HepG2 (cell line): ENCODE results near the gene AREL1.

Source experiments
- CTCF ChIP-seq: sonication (generic); formaldehyde crosslinking; IDR thresholded peaks from 2 replicates; pipeline ENCODE4 v1.5.0; 2020; ENCODE audit warnings: mild to moderate bottlenecking, missing genetic modification reagents, moderate library complexity
- HDAC1 ChIP-seq: sonication (generic); formaldehyde crosslinking; IDR thresholded peaks from 2 replicates; pipeline ENCODE4 v1.5.1; 2020; ENCODE audit warnings: mild to moderate bottlenecking, missing genetic modification reagents
- RXRA ChIP-seq: sonication (generic); formaldehyde crosslinking; IDR thresholded peaks from 2 replicates; pipeline ENCODE4 v1.5.1; 2020; ENCODE audit warnings: missing genetic modification reagents

- no peak for TF ChIP-seq HDAC1 (CRISPR knock-in tag)
- TF ChIP-seq RXRA (CRISPR knock-in tag), result no peak
- TF ChIP-seq CTCF (CRISPR knock-in tag), result no peak
These were observed 7.0 kb downstream of the AREL1 start for GRCh38 chr14:74705613-74706500.
